ENCODE measurements around the gene STK11IP.

STK11IP gene

GRCh38 chr2:219642465-219643083 is 44.9 kb downstream of the STK11IP start (continued):
- TF ChIP-seq KLF17 (tag by site-specific recombination; IDR thresholded peaks at IDR 0.05) (no peak), TRIM28 (IDR thresholded peaks at IDR 0.05; ENCODE audit: borderline replicate concordance, low read length) (no peak), ZBTB49 (tag by site-specific recombination; IDR thresholded peaks at IDR 0.05; ENCODE audit: low read depth) (no peak), ZNF48 (tag by site-specific recombination; IDR thresholded peaks at IDR 0.05) (no peak), EGR2 (tag by site-specific recombination; IDR thresholded peaks at IDR 0.05; ENCODE audit: low read depth) (no peak), ZNF645 (tag by site-specific recombination; IDR thresholded peaks at IDR 0.05) (no peak), ZNF701 (tag by site-specific recombination; IDR thresholded peaks at IDR 0.05) (no peak), ZNF555 (tag by site-specific recombination; conservative IDR thresholded peaks at IDR 0.05) (no peak), ATF2 (tag by site-specific recombination; IDR thresholded peaks at IDR 0.05; ENCODE audit: low read depth) (0 out of 2 replicates have a peak, but pooled peaks have one; percentile 25), ZNF501 (tag by site-specific recombination; IDR thresholded peaks at IDR 0.05) (no peak), ZNF311 (tag by site-specific recombination; IDR thresholded peaks at IDR 0.05; ENCODE audit: borderline replicate concordance) (no peak), PRDM2 (tag by site-specific recombination; IDR thresholded peaks at IDR 0.05; ENCODE audit: borderline replicate concordance) (no peak), ZNF624 (tag by site-specific recombination; IDR thresholded peaks at IDR 0.05) (no peak), ZNF843 (tag by site-specific recombination; IDR thresholded peaks at IDR 0.05) (no peak), ZNF175 (tag by site-specific recombination; IDR thresholded peaks at IDR 0.05) (no peak), ZNF473 (tag by site-specific recombination; IDR thresholded peaks at IDR 0.05) (no peak), ZNF174 (tag by site-specific recombination; IDR thresholded peaks at IDR 0.05) (no peak), ZNF214 (tag by site-specific recombination; IDR thresholded peaks at IDR 0.05; ENCODE audit: borderline replicate concordance) (no peak), ZNF292 (tag by site-specific recombination; IDR thresholded peaks at IDR 0.05; ENCODE audit: borderline replicate concordance, low read depth) (no peak), ZNF169 (tag by site-specific recombination; IDR thresholded peaks at IDR 0.05) (no peak), ZNF133 (tag by site-specific recombination; IDR thresholded peaks at IDR 0.05) (no peak), ZNF830 (tag by site-specific recombination; IDR thresholded peaks at IDR 0.05; ENCODE audit: low read depth) (no peak), ZNF24 (tag by site-specific recombination; IDR thresholded peaks at IDR 0.05) (no peak), ZNF26 (tag by site-specific recombination; IDR thresholded peaks at IDR 0.05) (no peak)

Data from HEK293 (cell line).